ENCODE measurements around the gene PARP8.

PARP8 gene

DNA sequence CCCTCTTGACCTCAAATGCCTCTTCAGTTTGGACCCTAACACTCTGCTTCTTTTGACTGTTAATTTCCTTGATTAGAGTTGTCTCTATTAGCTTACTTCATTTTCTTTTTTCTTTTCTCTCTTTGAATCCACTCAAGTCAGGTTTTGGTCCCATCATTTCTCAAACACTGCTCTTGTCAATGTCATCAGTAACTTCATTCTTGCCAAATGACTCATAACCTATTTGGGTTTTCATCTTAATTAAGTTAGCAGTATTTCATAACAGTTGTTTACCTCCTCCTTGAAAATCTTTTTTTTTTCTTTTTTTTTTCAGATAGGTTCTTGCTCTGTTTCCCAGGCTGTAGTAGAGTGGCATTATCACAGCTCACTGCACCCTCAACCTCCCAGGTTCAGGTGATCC, 119.6 kb downstream of the PARP8 start:
- no peaks in the 10 kb centered on the region for H3K27me3 ChIP-seq (replicated peaks)
- no peak for DNase-seq
- no peak overlapping the region for H3K4me3 ChIP-seq (ENCODE audit: low read depth, low read length)
- H3K27ac ChIP-seq, result no peak overlapping the region
- in situ Hi-C loops (cut with HindIII; ENCODE audit: low pct_ligation_motif_present, low sequenced_read_pairs), result no loop called here
- H3K36me3 ChIP-seq (replicated peaks), result no peaks in the 10 kb centered on the region
- TF ChIP-seq, protein P1, sequence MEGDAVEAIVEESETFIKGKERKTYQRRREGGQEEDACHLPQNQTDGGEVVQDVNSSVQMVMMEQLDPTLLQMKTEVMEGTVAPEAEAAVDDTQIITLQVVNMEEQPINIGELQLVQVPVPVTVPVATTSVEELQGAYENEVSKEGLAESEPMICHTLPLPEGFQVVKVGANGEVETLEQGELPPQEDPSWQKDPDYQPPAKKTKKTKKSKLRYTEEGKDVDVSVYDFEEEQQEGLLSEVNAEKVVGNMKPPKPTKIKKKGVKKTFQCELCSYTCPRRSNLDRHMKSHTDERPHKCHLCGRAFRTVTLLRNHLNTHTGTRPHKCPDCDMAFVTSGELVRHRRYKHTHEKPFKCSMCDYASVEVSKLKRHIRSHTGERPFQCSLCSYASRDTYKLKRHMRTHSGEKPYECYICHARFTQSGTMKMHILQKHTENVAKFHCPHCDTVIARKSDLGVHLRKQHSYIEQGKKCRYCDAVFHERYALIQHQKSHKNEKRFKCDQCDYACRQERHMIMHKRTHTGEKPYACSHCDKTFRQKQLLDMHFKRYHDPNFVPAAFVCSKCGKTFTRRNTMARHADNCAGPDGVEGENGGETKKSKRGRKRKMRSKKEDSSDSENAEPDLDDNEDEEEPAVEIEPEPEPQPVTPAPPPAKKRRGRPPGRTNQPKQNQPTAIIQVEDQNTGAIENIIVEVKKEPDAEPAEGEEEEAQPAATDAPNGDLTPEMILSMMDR (IDR thresholded peaks at IDR 0.05; ENCODE audit: low read depth, low read length, missing control alignments), result no peak

DNA sequence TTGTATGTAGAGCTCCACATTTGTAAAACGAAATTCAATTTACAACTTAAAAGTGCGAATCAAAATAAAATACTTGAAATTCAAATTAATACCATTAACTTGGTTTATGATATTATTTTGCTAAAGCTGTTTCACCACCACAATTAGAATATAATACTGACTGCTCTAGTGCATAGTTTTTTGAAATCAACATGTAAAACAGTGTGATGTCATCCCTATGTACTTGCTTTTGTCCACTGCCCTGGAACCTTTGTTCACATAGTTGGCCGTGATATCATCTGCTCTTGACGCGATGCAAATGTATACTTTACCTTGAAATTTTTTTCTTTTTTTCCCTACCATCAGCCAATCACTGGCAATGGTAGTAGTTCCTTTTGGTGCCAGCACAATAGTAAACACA, 125.4 kb downstream of the PARP8 start:
- no peak overlapping the region for H3K4me3 ChIP-seq (ENCODE audit: low read depth, low read length)
- no peaks in the 10 kb centered on the region for H3K27me3 ChIP-seq (replicated peaks)
- H3K27ac ChIP-seq, result no peak overlapping the region
- DNase-seq, result no peak
- TF ChIP-seq, protein P1 (IDR thresholded peaks at IDR 0.05; ENCODE audit: low read depth, low read length, missing control alignments), result no peak
- in situ Hi-C loops (cut with HindIII; ENCODE audit: low pct_ligation_motif_present, low sequenced_read_pairs), result no loop called here
- H3K36me3 ChIP-seq (replicated peaks), result no peaks in the 10 kb centered on the region

DNA sequence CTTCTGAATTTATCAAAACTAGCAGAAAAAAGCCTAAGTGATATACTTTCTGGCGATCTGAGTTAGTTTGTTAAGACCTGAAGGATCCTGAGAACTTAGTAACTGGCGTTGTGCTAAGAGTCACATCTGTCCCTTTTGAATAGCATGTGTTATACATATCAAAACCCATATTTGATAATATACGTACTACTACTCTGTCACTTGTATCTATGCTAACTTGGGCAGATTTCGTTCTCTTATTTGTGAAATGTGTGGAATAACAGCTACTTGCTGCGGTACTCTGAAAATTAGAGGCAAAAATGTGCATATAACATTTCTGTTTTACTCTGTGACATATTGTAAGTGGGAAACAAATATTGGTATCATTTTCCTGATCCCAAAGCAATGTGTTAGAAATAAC, 126.4 kb downstream of the PARP8 start:
- no peak for DNase-seq
- TF ChIP-seq, protein P1 (IDR thresholded peaks at IDR 0.05; ENCODE audit: low read depth, low read length, missing control alignments), result no peak
- H3K4me3 ChIP-seq (ENCODE audit: low read depth, low read length), result no peak overlapping the region
- no peak overlapping the region for H3K27ac ChIP-seq
- no peaks in the 10 kb centered on the region for H3K36me3 ChIP-seq (replicated peaks)
- in situ Hi-C loops (cut with HindIII; ENCODE audit: low pct_ligation_motif_present, low sequenced_read_pairs), result no loop called here
- H3K27me3 ChIP-seq (replicated peaks), result no peaks in the 10 kb centered on the region

DNA sequence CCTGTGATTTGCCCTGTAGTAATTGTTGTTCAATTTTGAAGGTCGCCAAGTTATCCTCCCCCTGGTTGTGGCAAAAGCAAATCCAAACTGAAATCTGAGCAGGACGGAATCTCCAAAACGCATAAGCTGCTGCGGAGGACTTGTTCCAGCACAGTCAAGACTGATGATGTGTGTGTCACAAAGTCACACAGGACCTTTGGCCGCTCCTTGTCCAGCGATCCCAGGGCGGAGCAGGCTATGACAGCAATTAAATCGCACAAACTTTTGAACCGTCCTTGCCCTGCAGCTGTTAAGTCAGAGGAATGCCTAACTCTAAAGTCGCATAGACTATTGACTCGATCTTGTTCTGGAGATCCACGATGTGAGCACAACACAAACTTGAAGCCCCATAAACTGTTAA, 128.4 kb downstream of the PARP8 start:
- no peak overlapping the region for H3K4me3 ChIP-seq (ENCODE audit: low read depth, low read length)

DNA sequence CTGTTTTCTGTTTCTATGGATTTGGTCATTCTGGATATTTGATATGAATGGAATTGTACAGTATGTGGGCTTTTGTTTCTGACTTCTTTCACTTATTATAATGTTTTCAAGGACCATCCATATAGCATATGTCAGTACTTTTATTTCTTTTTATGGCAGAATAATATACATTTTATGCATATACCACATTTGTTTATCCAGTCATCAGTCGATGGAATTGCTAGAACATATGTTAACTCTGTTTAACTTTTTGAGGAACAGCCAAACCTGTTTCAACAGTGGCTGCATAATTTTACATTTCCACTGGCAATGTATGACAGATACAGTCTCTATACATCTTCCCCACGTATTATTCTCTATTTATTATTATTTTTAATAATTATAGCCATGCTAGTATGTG, 131.6 kb downstream of the PARP8 start:
- in situ Hi-C loops (cut with HindIII; ENCODE audit: low pct_ligation_motif_present, low sequenced_read_pairs), result no loop called here
- Histone ChIP-seq H3K27ac (no peak overlapping the region), H3K27me3 (replicated peaks) (no peaks in the 10 kb centered on the region), H3K4me3 (ENCODE audit: low read depth, low read length) (no peak overlapping the region), H3K36me3 (replicated peaks) (no peaks in the 10 kb centered on the region)
- DNase-seq, result no peak
- TF ChIP-seq, protein P1 (IDR thresholded peaks at IDR 0.05; ENCODE audit: low read depth, low read length, missing control alignments), result no peak

More for the DNA sequence above, 128.4 kb downstream of the PARP8 start:
- Histone ChIP-seq H3K27ac (no peak overlapping the region), H3K36me3 (replicated peaks) (no peaks in the 10 kb centered on the region), H3K27me3 (replicated peaks) (no peaks in the 10 kb centered on the region)
- in situ Hi-C loops (cut with HindIII; ENCODE audit: low pct_ligation_motif_present, low sequenced_read_pairs), result no loop called here
- TF ChIP-seq, protein P1 (IDR thresholded peaks at IDR 0.05; ENCODE audit: low read depth, low read length, missing control alignments), result no peak
- DNase-seq, result no peak

DNA sequence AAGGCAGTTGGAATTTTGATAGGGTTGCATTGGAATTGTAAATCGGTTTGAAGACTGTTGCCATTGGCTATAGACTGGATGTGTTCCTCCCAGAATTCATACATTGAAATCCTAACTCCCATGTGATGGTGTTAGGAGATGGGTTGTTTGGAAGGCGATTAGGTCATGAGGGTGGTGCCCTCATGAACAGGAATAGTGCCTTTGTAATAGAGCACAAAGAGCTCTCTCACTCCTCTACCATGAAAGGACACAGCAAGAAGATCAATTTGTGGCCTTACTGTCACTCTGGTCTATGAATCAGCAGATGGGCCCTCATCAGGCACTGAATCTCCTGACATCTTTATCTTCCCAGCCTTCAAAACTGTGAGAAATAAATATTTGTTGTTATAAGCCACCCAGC, 133.2 kb downstream of the PARP8 start:
- Histone ChIP-seq H3K36me3 (replicated peaks) (no peaks in the 10 kb centered on the region), H3K4me3 (ENCODE audit: low read depth, low read length) (no peak overlapping the region), H3K27me3 (replicated peaks) (no peaks in the 10 kb centered on the region), H3K27ac (no peak overlapping the region)
- in situ Hi-C loops (cut with HindIII; ENCODE audit: low pct_ligation_motif_present, low sequenced_read_pairs), result no loop called here
- TF ChIP-seq, protein P1 (IDR thresholded peaks at IDR 0.05; ENCODE audit: low read depth, low read length, missing control alignments), result no peak
- DNase-seq, result no peak

All from brain microvascular endothelial cell (primary cell).